GM18511 (cell line): ENCODE measurements around the gene TFF2.

ENCODE experiments used
- ATAC-seq: cut with Tn5 transposase; IDR thresholded peaks from one replicate; pipeline ENCODE4 v1.9.1; 2021; ENCODE audit warnings: mild to moderate bottlenecking, moderate library complexity; ENCODE audit not compliant: unreplicated experiment

Gene TFF2, protein sequence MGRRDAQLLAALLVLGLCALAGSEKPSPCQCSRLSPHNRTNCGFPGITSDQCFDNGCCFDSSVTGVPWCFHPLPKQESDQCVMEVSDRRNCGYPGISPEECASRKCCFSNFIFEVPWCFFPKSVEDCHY

DNA sequence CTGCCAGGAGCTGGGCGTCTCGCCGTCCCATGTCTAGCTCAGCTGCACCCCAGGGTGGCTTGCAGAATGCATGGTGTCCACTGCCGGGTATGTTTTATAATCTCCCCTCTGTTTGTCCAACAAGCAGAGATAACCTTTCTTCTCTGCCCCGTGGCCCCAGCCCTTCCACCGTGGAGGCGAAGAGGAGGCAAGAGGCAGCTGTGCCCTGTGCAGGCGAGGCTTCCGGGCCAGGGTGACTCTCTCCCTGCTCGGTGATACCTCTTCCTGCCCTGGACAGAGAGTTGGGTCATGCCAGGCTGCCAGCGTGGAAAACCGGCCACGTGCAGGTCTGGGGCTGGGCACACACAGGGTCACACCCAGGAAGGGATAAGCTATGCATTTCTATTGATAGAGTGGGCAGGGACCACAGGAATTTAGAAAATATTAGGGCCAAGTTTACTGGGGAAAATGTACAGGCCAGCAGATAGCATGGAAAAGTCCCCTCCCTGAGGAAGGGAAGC, at the start of gene TFF2:
TFF2 (minus strand) TSS at position 68 of the 500 bp plus-strand sequence; CDS start at position 31, 37 bp downstream.
- ATAC-seq, result no peak

DNA sequence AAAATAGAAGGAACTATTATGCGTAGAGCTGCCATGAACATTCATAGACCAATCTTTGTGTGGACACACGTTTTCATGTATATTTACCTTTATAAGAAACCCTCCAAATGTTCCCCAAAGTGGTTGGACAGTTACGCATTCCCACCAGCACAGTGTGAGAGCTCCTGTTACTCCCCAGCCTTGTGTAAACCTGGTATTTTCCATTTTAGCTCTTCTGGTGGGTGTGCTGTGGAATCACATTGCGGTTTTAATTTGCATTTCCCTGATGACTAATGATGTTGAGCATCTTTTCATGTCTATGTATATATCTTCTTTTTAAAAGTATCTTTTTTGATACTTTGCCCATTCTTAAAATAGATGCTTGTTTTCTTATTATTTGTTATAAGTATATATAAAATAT, 49.7 kb upstream of the TFF2 start:
- ATAC-seq, result no peak

DNA sequence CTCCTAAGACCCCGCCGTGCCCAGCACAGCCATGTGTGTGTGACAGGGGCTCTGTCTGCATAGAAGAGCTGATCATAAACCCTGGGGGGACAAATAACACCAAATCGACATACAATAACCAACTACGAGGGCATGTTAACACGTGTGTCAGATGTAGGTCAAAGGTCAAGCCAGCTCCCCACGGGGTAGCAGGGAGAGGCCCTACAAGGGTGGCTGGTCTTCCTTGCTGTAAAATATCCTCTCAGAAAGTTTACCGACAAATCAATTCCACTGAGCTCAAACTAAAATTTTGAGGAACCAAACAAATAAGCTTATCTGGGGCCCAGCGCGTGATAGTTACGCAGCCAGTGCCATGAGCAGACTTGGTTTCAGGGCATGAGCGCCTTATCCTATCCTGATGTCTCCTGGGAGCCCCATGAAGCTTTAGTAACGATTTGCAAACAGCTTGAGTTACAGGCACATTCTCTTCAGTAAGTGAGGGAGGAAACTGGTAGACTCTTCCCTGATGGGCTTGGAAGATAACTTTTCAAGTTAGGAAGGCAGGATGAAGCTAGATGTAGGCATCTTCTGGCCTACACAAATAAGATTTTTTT, 47.7 kb upstream of the TFF2 start:
- no peak for ATAC-seq

DNA sequence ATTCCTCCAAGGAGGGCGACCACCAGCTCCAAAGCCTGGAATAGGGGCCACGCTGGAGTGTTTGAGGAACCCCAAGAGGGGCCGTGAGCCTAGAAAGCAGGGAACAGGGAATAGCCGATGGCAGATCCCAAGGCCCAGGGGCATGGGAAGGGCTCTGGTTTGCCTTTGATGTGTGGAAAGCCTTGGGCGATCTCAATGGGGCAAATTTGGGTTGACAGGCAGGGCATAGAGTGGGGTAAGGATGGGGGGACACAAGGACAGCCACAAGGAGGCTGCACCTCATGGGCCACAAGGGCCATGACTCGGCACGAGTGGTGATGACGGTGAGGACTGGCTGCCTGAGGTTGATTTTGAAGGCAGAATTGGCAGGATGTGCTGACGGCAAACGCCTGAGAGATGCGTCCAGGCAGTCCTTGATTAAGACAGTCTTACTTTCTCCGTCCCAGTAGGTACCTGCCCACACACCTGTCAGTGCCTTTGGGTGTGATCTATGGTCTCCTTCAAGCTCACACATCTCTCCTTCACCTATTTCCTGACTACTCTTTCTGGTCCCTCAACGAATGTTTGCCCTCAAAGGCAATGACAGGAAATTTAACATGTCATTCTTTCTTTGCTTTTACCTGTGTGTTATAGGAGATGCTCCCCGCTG, 47.1 kb upstream of the TFF2 start:
- ATAC-seq, result no peak

DNA sequence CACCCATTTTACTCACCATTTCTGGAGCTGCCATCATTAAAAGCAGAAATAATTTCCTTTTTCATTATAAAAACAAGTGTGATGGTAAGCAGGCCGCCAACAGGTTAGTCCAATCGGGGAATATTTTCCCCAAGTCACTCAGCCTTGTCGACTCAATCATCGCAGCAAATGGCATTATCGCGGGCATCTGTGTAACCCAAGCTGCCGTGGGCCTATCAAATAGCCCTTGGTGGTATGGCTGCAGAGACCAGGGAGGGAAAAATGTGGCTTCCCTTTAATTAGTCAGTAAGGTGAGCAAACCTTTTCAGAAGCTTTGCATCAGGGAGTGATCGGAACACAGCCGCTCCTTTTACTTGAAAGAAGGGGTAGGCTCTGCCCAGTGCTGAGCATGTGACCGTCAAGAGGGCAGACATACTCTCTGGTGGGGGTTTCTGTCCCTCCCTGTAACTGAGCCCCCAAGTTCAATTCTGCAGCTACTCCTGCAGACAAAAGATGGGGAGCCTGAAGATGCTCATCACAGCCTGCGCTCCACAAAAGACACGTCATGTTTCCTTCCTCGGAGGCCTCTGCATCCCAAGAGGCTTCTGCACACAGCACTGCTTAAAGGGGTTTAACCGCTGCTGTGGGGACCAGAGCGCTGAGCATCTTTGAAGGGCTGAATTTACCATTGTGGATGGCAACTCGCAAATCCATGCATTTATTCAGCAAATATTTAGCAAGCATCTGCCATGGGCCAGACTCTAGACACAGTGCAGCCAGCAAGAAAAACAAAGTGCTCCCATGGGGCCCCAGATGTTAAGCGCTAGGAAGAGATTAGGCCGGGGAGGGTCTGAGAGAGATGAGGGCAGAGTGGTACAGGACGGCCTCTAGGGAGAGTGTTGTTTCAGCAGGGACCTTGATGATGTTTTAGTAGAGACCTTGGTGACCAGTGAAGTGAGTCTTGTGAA, 46.3 kb upstream of the TFF2 start:
- no peak for ATAC-seq

DNA sequence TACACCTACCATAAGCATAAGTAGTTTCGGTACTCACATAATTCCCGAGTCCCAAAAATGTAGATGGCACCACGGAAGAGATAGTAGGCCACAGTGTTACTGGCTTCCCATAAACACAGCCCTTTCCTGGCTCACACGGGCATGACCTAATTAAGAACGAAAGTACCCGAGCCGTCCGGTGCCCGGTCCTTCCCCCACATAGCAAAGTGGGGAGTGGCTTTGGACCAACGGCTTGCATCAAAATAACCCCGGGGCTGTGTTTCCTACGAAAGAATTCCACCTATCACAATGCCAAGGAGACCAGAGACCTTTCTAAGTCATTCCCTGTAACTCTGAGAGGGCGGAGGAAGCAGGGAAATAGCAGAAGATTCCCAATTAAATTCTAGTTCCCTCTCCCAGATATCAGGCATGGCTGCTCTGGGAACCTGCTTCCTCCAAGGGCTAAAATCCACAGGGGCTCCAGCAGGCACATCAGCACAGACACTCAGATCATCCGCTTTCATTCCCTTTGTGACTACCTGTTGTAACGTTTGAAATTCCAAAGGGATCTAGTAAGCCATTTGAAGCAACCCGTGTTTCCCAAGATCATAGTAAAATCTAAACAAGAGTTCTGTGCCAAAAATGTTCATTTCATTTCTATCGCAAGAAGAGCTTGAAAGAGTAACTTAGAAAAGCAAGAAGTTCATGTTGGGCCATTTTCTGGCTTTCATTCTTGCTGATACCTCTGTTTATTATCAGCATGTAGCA, 45.3 kb upstream of the TFF2 start, which contains the start of gene TMPRSS3:
TMPRSS3 (minus strand) TSS at position 148 of the 747 bp plus-strand sequence. CDS start 635 bp downstream, outside the sequence.
- ATAC-seq, result no peak

DNA sequence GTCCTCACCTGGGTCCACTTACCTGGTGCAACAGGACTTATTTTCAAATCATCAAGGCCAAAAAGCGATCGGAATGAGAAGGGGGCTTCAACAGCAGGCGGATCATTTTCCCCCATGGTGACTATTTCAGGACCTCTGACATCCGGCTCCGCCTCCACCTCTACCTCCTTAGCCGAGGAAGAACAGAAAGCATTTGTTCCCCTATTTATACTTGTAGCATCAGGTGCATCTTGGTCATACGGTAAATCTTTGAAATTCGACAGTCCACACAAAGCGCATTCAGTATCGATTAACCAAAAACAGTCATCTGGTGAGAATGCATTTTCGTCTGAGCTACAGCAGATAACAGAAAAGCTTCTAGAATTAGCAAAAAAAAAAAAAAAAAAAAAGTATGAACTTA, 44.5 kb upstream of the TFF2 start:
- no peak for ATAC-seq

DNA sequence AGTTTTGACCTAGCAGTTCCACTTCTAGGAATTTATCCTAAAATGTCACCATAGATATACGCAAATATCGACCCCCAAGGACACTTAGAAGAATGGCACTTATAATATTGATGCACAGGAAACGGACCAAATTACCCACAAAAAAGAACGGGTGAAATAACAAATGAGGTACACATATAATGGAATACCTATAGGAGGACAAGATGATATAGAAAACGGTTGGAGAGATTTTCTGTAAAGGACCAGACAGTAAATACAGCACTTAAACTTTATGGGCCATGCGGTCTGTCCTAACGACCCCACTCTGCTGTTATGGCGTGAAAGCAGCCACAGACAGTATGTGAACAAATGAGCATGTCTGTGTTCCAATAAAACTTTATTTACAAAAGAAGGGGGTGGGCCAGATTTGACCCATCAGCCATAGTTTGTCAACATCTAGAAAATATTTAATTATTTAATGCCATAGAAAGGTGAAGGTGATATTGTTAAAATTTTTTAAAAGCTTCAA, 42.7 kb upstream of the TFF2 start:
- ATAC-seq, result no peak

DNA sequence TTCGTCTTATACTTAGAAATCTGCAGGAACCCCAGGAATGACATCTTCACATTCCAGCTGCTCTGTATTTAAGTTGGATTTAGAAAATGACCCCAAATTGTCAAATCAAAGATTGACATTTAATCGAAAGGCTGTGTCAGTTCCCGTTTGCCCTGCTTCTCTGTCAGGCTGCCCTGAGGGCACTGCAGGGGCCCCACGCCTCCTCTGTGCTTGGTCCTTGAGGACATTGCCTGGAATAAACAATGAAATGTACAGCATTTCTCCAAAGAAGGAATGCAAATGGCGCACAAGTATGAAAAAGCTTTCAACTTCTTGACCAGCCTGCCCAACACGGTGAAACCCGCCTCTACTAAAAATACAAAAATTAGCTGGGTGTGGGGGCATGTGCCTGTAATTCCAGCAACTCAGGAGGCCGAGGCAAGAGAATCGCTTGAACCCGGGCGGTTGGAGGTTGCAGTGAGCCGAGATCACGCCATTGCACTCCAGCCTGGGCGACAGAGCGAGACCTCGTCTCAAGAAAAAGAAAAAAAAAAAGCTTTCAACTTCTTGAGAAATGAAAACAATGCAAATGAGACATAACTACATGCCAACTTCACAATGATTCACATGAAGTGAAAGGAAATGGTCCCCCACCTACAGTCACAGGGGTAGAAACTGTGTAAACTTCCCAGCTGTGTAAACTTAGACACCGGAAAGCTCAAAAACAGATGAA, 42.1 kb upstream of the TFF2 start:
- ATAC-seq, result no peak

DNA sequence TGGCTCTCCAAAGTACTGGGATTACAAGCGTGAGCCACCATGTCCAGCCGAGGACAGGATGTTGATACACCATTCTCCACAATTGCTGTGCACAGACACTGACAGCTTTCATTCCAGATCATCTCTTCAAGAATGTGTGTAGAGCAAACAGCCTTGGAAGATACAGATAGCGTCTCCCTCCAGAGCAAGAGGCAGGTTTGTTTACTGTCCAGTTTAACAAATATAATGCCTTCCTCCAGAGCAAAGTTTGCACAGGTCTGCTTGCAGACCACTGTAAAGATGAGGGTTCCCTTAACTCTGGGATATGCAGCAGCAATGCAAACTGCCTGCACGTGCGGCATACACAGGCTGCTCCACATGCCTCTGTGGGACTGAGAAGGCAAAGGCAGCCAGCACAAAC, 40.5 kb upstream of the TFF2 start:
- no peak for ATAC-seq

DNA sequence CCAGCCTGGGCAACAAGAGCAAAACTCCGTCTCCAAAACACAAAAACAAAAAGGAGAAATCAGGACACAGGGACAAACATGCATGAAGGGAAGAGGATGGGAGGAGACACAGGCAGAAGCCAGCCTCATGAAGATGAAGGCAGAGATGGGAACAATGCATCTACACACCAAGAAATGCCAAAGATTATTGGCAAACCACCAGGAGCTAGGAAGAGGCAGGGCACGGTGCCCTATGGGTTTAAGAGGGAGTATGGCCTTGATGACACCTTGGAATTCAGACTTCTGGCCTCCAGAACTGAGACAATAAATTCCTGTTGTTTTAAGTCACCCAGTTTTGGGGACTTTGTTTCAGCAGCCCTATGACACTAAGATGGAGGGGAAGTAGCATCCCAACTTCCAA, 39.9 kb upstream of the TFF2 start:
- no peak for ATAC-seq

DNA sequence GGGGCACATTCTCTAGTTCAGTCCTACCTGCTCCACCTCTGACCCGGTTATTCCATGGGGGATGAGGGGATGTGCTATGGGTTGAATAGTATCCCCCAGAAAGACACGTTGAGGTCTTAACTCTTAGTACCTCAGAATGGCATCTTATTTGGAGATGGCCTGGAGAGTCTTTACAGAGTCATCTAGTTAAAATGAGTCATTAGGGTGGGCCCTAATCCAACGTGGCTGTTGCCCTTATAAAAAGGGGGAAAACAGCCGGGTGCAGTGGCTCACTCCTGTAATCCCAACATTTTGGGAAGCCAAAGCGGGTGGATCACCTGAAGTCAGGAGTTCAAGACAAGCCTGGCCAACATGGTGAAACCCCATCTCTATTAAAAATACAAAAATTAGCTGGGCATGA, 39.4 kb upstream of the TFF2 start:
- ATAC-seq, result no peak

DNA sequence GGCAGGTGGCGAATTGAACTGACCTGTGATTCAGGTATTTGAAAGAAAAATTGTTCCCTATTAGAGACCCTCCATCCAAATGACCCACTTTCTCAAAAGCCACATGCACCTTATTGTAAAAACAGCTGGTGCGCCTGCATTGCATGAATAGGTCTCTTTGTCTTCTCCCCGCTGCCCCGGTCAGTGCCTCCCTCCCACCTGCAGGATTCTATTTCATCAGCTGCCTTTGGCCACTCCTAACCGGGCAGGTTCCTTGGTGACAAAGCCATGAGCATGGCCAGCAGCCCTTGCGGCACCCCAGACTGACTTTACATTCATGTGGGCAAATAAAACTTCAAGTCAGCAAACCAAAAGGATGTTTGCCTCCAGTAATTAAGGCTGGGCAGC, 38.6 kb upstream of the TFF2 start:
- no peak for ATAC-seq

DNA sequence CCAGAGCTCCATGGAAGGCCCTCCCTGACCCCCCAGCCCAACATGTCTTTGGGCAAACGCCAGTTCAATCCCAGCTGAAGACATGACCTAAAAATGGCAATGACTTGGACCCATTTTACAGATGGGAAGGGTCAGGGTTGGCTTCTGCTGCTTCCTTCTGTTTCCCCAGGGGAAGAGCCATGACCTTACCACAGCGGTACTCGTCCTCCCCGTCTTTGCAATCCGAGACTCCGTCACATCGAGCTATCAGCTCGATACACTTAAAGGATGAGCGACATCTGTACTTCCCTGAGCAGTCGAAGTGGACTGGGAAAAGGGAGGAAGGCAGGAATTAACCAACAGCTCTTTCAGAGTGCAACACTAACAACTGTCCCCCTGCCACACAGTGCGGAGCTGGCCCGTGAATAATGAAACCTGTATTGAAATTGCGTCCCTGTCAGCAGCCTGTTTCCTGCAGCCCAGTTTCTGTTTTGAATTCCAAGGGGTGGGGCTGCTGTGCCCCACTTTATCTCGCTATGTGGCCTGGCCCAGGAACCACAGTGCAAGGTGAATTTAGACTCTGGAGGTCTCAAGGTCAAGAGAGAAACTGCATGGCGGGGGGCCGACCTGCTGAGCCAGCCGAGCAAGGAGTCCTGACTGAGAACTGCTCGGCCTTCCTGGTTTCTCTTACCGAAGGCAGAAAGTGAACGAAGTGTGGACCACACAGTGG, 38.1 kb upstream of the TFF2 start:
- no peak for ATAC-seq

DNA sequence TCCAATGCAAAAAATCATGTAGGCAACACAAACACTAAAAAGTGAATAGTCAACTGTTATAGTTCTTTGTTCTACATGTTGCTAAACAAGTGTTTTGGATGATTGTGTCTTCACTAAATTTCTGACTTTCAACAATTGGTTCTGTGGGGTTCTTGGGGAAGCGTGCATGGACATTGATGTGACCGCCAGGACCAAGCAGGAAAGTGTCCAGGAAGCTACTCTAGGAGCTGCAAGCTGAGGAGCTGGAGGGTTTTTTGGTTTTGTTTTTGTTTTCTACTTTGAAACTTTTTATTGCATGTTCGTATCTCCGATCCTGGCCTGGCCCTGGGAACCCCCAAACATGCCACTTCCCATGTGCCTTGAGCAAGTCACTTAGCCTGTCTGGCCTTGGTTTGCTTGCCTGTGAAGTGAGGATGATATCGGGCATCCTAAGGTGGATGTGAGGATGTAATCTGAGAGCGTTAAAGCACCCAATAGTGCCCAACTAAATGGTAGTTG, 37.1 kb upstream of the TFF2 start:
- no peak for ATAC-seq

DNA sequence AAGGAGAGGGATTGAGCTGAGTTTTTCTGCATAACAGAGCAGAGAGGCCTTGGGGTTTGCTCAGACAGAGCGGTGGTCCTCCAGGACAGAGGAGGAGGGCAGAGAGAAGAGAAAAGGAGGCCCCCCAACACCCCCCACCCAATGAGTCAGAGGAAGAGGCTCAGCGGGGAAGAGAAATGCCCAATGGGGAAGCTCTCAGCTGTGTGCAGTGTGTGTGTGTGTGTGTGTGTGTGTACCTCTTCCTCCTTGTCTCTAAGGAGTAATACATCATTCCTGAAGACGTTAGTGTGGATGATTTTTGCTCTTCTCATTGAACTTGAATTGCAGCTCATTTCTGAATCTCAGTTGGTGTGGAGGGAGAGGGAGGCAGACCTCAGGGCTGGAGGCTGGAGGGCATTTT, 36.4 kb upstream of the TFF2 start:
- no peak for ATAC-seq

DNA sequence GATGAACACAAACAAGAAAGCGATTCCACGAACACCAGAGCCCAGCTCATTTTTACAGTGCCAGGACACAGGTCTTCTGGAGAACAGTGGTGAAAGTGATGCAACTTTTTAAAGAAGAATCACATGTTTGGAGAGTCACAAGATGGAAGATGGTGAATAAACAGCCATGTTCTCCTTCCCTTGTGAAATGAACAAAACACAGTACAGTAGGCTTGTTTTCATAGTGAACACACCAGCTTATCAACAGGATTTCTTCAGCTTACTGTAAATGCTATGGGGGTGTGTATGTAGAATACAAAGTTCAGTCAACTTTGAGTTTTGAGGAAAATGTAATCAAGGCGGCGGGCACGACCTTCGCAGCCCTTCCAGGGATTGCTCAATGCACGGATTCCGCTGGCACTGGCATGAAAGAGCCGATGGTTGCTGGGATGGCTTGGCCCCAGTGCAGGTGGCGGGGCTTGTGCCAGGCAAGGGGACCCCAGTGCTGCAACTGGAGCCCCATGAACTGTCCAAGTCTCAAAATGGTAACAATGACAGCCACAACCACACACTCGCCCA, 35.3 kb upstream of the TFF2 start:
- ATAC-seq, result no peak

DNA sequence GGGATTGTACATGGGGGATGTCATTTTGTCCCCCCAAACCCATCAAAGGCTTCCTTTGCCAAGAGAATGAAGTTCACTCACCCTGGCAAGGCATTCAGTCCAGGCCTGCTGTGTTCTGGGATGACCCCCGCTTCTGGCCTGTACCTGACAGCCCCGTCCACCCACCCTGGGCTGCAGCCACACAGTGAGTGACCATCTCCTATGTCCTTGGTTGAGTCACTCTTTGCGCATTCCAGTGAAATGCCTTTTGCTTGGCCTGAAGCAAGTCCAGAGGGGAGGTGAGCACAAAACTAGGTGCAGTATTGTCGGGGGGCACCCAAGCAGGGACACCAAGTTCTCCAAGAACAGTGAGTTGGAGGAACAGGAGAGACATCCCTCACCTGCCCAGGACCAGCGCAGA, 34.8 kb upstream of the TFF2 start:
- ATAC-seq, result no peak

DNA sequence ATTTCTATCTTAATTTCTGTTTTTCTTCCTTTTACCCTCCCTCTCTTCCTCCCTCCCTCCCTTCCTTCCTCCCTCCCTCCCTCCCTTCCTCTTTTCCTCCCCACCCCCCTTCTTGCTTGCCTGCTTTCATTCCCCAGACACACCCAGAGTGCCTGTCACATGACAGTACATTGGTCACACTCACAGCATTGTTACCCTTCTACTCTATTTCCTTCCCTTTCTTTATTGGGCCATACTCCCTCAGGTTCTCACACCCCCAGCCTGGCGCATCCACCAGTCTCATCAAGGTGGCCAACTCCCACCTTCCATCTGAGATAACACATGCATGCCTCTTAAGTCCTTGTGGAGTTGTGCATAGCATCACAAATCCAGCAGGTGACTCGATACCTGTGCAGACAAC, 34.2 kb upstream of the TFF2 start:
- no peak for ATAC-seq
